ENCODE results near the gene ZNF281.
"Not testable (repeated sequence)": the region's sequence is repeated elsewhere in the genome, so short reads cannot be mapped to it uniquely, and the experiment has no call there.

Gene ZNF281

DNA sequence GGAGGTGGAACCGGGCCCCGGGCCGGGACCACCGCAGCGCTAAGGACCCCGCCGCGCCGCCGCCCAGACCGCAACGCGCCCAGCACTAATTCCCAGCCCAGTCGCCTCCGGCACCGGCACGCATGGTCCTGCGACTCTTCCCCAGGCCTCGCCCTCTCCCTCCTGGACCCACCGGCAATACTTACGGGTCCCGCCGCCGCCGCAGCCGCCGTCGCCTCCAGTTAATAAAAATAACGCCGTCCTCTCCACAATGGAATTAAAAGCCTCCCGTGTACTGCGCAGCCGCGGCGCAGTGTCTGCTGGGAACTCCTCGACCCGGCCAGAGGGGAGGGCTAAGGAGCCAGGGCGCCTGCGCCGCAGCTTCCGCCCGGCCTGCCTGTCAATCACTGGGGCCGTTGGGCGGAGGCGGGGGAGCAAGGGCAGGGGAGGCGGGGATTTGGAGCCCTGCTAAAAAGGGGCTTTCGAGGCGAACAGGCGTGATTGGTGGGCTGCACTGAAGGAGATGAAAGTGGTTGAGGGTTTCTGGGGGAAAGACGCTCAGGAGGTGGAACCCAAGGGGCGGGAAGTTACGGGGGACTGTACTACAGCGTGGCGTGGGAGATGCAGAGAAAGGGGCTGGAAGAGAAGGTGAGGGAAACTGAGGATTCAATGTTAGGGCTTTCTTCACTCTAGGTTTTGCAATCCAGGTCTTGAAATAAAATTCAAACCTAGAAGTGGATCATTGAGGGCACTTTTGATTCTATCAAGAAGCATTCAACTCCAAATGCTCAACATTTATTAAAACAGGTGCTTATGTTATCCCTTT is at the start of gene ZNF281:
TSS of gene ZNF281 (minus strand) at position 276 of the 805 bp plus-strand sequence. CDS start 331 bp downstream, outside the sequence.
- peak; percentile 91 to 95 for DNase-seq

DNA sequence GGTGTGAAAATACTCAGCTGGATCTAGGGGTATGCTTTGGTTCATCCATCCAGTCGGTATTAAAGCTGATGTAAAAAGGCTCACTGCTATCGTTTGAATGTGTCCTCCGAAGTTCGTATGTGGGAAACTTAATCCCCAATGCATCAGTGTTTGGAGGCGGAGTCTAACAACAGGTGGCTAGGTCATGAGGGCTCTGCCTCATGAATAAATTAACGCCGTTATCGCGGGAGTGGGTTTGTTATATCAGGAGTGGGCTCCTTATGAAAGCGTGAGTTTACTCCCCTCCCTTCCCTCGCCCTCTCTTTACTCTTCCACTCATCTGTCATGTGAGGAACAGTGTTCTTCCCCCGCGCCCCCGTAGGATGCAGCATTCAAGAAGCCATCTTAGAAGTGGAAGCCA is 48.9 kb upstream of the ZNF281 start:
- no peak for DNase-seq

- DNase-seq: no peak
These were observed 48.0 kb upstream of the ZNF281 start for GRCh38 chr1:200457810-200458209.

DNA sequence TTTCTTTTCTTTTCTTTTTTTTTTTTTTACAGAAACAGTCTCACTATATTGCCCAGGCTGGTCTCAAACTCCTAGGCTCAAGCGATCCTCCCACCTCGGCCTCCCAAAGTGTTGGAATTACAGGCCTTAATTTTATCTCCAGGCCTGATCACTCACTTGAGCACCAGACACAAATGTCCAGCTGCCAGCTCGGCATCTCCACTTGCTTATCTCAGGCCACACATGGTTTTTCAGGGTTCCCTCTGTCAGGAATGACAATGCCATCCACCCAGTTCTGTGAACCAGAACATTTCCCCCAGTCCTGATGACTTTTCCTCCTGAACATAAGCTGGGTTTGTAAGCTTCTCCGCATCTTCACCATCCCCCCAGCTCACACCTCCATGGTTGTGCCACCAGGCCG is 44.6 kb upstream of the ZNF281 start:
- DNase-seq: no peak

GRCh38 chr1:200453553-200453905 is 43.7 kb upstream of the ZNF281 start:
- DNase-seq: no peak

- DNase-seq: no peak
These were observed 43.2 kb upstream of the ZNF281 start for GRCh38 chr1:200452850-200453552.

DNA sequence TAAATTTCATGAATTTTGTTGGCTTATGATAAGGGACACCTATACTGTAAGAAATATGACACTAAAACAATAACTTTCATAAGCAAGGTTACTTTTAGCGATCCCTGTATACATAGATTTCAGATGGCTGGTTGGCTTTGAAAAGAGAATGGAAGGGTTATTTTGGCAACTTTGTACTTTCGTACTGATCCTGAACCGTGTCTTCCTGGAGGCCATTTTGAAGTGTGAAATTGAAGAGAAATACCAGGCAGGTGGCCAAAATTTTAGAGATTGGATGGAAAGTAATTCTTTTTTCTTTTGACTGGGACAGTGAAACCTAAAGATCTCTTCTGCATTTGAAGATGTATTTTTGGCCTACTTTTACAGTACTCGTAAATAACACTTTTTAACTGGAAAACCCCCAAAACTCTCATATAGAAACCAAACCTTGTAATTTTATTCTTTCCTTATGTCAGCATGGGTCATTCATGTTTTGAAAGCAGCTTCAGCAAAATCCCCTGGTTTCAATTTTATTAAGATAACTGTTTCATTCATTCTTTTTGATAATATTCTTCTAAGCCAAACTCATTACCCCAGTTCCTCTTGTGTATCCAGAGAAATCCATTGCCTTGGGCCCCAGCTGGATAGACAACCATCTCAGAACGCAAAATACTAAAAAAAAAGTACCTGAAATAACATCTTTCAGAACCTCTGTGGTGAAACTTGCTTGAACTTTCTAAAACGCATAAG is 38.4 kb upstream of the ZNF281 start:
- DNase-seq: no peak

- no peak for DNase-seq
These were observed 35.4 kb upstream of the ZNF281 start for GRCh38 chr1:200445213-200445612.

GRCh38 chr1:200444478-200444877 is 34.6 kb upstream of the ZNF281 start:
- no peak for DNase-seq

- no peak for DNase-seq
These were observed 34.0 kb upstream of the ZNF281 start for GRCh38 chr1:200443860-200444259.

DNA sequence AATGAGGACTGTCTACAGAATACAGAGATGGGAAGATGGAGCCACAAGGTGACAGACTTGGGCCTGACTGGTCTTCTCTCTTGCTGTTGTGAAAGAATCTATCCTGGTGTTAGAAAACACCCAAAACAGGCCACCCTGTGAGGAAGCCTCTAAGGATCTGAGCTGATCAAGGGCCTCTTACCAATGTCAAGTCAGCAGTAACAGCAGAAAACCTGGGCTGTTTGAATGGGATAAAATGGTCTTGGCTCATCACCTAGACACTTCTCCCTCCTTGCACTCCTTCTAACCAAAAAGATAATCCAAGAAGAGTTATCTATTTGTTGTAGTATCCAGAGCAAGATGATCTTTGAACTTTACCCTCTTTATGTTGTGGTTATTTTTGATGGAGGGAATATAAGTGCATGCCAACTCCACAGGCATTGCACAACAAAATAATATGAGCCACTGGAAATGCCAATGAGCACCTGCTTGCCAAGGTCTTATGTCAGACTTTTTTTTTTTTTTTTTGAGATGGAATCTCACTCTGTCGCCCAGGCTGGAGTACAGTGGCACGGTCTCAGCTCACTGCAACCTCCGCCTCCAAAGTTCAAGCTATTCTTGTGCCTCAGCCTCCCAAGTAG is 32.8 kb upstream of the ZNF281 start:
- no peak for DNase-seq

DNA sequence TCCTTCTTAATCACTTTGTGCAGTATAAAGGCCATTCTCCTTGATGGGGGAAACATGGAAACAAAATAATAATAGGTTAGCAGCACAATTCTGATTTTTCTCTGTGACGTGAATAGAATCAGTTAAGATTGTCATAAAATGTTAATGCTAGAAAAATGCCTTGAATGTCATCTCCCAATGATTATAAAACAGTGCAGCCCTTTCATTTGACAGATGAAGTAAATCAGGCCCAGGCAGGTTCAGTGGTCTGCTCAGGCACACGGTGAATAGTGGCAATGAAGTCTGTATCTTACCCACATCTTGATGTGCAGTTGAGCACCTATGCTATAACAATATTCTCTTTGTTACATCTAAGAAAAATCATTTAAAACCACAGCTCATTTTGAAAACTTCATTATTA is 32.2 kb upstream of the ZNF281 start:
- DNase-seq: no peak

GRCh38 chr1:200438911-200439310 is 29.1 kb upstream of the ZNF281 start:
- DNase-seq: no peak

DNA sequence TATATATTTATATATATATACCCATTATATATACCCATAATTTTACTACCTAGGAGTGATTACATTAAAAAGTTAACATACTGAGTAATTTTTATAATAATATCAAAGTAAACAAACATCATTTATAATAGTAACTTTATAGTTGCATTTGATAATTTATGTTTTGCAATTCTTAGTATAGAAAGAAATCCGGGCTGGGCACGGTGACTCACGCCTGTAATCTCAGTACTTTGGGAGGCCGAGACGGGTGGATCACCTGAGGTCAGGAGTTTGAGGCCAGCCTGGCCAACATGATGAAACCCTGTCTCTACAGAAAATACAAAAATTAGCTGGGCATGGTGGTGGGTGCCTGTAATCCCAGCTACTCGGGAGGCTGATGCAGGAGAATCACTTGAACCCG is 28.6 kb upstream of the ZNF281 start:
- DNase-seq: not testable (repeated sequence)

- DNase-seq: no peak
These were observed 27.8 kb upstream of the ZNF281 start for GRCh38 chr1:200437556-200438203.

DNA sequence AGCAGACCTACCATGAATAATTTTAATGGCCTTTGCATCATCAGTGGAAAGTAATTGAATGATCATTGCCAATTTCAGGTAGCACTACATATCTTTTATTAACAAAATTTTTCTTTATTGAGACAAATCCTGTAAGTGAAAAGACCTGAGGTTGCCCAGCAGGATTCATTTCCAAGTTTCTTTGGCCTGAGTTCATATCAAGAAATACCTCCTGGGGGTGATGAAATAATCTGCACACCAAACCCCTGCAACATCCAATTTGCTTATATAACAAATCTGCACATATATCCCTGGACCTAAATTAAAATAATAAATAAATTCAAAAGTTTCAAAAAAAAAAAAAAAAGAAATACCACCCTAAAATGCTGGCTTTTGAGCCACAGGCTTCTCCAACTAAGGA is 27.3 kb upstream of the ZNF281 start:
- no peak for DNase-seq

DNA sequence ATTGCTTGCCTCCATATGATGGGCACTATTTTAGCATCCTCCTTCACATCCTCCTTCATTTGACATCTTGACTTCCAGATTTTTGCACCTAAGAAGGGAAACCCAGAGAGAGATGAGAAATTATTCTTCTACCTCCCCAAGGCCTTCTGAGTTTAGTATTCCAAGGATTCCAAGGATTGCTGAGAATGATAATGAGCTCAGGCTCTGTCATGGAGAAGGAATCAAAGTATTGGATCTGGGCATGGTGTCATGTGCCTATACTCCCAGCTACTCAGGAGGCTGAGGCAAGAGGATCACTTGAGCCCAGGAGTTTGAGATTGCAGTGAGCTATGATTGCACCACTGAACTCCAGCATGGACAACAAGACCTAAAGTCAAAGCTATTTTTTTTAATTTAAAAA is 26.6 kb upstream of the ZNF281 start:
- DNase-seq: no peak

DNA sequence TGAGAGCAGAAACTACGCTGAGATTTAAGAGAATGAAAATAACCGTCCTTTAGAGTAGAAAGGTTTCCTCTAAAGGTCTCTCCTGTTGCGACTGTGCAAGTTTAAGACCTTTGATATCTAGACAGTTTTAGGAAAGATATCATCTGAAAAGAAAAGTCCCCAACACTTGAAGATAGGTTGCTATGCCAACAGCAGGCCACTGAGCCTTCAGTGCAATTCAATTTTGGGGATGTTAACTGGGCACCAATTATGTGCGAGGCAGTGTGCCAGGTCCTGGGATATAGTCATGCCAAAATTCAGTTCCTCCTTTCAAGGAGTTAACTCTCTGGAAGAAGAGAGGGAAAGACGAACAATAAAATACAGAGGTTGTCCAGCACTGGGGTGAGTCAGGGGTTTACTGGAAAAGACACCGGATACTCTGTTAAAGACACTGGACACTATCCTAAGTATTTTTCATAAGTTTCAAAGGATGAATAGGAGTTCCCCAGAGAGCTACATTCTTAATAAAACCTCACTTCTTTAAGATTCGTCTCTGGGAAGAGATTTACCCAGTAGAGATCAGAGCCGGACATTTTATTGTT is 25.5 kb upstream of the ZNF281 start:
- no peak for DNase-seq

DNA sequence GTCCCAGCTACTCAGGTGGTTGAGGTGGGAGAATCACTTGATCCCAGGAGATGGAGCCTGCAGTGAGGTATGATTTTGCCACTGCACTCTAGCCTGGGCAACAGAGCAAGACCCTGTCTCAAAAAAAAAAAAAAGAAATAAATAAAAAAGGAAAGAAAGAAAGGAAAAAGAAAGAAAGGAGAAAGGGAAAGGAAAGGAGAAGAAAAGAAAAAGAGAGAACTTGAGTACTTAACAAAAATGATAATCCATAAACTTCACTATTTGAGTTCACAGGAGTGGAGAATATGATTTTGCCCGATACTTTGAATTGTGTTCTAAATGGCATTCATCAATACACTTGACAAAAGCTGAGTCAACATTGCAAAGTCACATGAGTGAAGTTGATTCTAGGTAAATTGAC is 23.8 kb upstream of the ZNF281 start:
- DNase-seq: no peak

DNA sequence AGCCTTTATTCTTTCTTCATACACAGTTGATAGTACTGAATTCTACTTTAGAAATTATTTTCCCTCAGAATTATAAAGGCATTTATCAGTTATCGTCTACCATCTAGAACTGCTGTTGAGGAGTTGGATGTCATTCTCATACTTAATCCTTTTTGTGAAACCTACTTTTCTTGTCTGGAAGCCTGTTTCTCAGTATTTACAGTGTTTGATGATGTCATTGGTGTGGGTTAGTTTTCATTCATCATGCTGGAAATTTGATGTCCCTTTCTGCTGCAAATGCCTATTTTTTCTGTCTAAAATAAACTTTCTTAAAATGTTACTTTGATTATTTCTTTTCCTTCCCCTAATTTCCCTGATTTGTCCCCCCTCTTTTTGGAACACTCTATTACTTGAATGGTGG is 22.8 kb upstream of the ZNF281 start:
- no peak for DNase-seq

- DNase-seq: no peak
These were observed 19.4 kb upstream of the ZNF281 start for GRCh38 chr1:200429221-200429751.

Measured in NCI-H1930 (cell line).